Testis (tissue), 2 donors: Measurements from ENCODE around the gene HOXC9.

Experiments used
- CTCF ChIP-seq, 3 experiments: fragments of 450-650 bp in 2 of 3; fragments of 200-600 bp in 1 of 3; sonication (generic) in 1 of 3; IDR thresholded peaks; one replicate each; pipeline ENCODE4 v1.5.1; 2016 to 2019; ENCODE audit warnings: antibody characterized with exemption in 3 of 3, mild to moderate bottlenecking in 2 of 3, moderate library complexity in 1 of 3
- POLR2A ChIP-seq: fragments of 450-650 bp; IDR thresholded peaks from one replicate; pipeline ENCODE4 v1.6.1; 2017; ENCODE audit warnings: antibody characterized with exemption, mild to moderate bottlenecking, moderate library complexity

- TF ChIP-seq CTCF (IDR thresholded peaks at IDR 0.05) (no peak), POLR2A (no peak)
Measured at GRCh38 chr12:54047160-54047963, 47.4 kb downstream of the HOXC9 start.
